ENCODE data around the gene AP4B1.

The AP4B1 gene

DNA sequence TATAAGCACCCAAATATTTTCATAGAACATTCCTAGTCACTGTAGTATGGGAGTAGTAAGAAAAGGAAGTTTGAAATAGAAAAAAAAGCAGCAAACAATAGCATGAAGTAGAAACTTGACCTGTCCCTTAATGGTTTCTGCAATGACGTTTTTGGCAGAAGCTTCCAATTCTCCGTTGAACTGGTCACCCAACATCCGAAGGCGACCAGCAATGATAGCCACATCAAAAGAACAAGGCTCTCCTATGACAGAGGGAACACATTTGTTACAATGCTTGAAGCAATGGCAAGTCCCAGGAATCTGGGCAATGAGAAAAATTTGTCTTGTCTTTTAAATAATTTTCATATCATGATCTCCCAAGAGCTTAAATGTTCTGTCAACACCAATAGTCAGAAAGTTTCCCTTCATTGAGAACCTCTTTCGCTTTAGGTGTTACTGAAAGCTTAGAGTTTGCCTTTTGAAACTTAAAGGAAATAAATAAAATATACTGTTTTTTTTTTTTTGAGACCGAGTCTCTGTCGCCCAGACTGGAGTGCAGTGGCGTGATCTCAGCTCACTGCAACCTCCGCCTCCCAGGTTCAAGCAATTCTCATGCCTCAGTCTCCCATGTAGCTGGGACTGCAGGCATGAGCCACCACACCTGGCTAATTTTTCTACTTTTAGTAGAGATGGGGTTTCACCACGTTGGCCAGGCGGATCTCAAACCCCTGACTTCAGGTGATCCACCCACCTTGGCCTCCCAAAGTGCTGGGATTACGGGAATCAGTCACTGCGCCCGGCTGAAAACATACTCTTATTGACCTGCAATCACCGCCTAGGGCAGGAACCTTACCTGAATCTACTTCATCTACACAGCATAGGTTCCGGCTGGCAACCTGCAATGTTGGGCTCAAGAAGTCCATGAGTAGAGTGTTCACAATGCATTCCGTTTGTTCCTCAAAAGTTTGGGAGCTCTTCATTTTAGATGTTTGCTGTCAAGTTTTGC is 17.9 kb downstream of the AP4B1 start (continued):
- TF ChIP-seq ZNF843 (tag by site-specific recombination; IDR thresholded peaks at IDR 0.05) (no peak), BCL11A (tag by site-specific recombination; IDR thresholded peaks at IDR 0.05; ENCODE audit: low read depth) (no peak), ZNF132 (tag by site-specific recombination; IDR thresholded peaks at IDR 0.05; ENCODE audit: borderline replicate concordance) (no peak), ZNF837 (tag by site-specific recombination; IDR thresholded peaks at IDR 0.05) (no peak), ZNF76 (tag by site-specific recombination; IDR thresholded peaks at IDR 0.05; ENCODE audit: borderline replicate concordance, low read depth) (no peak)
- TF ChIP-seq, protein P1, sequence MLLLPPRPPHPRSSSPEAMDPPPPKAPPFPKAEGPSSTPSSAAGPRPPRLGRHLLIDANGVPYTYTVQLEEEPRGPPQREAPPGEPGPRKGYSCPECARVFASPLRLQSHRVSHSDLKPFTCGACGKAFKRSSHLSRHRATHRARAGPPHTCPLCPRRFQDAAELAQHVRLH (tag by site-specific recombination; IDR thresholded peaks at IDR 0.05): no peak
- TF ChIP-seq, protein P2, sequence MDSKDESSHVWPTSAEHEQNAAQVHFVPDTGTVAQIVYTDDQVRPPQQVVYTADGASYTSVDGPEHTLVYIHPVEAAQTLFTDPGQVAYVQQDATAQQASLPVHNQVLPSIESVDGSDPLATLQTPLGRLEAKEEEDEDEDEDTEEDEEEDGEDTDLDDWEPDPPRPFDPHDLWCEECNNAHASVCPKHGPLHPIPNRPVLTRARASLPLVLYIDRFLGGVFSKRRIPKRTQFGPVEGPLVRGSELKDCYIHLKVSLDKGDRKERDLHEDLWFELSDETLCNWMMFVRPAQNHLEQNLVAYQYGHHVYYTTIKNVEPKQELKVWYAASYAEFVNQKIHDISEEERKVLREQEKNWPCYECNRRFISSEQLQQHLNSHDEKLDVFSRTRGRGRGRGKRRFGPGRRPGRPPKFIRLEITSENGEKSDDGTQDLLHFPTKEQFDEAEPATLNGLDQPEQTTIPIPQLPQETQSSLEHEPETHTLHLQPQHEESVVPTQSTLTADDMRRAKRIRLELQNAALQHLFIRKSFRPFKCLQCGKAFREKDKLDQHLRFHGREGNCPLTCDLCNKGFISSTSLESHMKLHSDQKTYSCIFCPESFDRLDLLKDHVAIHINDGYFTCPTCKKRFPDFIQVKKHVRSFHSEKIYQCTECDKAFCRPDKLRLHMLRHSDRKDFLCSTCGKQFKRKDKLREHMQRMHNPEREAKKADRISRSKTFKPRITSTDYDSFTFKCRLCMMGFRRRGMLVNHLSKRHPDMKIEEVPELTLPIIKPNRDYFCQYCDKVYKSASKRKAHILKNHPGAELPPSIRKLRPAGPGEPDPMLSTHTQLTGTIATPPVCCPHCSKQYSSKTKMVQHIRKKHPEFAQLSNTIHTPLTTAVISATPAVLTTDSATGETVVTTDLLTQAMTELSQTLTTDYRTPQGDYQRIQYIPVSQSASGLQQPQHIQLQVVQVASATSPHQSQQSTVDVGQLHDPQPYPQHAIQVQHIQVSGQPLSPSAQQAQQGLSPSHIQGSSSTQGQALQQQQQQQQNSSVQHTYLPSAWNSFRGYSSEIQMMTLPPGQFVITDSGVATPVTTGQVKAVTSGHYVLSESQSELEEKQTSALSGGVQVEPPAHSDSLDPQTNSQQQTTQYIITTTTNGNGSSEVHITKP (tag by site-specific recombination; IDR thresholded peaks at IDR 0.05): no peak
- TF ChIP-seq, protein P3, sequence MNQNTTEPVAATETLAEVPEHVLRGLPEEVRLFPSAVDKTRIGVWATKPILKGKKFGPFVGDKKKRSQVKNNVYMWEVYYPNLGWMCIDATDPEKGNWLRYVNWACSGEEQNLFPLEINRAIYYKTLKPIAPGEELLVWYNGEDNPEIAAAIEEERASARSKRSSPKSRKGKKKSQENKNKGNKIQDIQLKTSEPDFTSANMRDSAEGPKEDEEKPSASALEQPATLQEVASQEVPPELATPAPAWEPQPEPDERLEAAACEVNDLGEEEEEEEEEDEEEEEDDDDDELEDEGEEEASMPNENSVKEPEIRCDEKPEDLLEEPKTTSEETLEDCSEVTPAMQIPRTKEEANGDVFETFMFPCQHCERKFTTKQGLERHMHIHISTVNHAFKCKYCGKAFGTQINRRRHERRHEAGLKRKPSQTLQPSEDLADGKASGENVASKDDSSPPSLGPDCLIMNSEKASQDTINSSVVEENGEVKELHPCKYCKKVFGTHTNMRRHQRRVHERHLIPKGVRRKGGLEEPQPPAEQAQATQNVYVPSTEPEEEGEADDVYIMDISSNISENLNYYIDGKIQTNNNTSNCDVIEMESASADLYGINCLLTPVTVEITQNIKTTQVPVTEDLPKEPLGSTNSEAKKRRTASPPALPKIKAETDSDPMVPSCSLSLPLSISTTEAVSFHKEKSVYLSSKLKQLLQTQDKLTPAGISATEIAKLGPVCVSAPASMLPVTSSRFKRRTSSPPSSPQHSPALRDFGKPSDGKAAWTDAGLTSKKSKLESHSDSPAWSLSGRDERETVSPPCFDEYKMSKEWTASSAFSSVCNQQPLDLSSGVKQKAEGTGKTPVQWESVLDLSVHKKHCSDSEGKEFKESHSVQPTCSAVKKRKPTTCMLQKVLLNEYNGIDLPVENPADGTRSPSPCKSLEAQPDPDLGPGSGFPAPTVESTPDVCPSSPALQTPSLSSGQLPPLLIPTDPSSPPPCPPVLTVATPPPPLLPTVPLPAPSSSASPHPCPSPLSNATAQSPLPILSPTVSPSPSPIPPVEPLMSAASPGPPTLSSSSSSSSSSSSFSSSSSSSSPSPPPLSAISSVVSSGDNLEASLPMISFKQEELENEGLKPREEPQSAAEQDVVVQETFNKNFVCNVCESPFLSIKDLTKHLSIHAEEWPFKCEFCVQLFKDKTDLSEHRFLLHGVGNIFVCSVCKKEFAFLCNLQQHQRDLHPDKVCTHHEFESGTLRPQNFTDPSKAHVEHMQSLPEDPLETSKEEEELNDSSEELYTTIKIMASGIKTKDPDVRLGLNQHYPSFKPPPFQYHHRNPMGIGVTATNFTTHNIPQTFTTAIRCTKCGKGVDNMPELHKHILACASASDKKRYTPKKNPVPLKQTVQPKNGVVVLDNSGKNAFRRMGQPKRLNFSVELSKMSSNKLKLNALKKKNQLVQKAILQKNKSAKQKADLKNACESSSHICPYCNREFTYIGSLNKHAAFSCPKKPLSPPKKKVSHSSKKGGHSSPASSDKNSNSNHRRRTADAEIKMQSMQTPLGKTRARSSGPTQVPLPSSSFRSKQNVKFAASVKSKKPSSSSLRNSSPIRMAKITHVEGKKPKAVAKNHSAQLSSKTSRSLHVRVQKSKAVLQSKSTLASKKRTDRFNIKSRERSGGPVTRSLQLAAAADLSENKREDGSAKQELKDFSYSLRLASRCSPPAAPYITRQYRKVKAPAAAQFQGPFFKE (tag by site-specific recombination; IDR thresholded peaks at IDR 0.05; ENCODE audit: borderline replicate concordance): no peak
- TF ChIP-seq, protein P4, sequence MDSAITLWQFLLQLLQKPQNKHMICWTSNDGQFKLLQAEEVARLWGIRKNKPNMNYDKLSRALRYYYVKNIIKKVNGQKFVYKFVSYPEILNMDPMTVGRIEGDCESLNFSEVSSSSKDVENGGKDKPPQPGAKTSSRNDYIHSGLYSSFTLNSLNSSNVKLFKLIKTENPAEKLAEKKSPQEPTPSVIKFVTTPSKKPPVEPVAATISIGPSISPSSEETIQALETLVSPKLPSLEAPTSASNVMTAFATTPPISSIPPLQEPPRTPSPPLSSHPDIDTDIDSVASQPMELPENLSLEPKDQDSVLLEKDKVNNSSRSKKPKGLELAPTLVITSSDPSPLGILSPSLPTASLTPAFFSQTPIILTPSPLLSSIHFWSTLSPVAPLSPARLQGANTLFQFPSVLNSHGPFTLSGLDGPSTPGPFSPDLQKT (IDR thresholded peaks at IDR 0.05; ENCODE audit: borderline replicate concordance, low read depth, low read length): no peak
- TF ChIP-seq, protein P5, sequence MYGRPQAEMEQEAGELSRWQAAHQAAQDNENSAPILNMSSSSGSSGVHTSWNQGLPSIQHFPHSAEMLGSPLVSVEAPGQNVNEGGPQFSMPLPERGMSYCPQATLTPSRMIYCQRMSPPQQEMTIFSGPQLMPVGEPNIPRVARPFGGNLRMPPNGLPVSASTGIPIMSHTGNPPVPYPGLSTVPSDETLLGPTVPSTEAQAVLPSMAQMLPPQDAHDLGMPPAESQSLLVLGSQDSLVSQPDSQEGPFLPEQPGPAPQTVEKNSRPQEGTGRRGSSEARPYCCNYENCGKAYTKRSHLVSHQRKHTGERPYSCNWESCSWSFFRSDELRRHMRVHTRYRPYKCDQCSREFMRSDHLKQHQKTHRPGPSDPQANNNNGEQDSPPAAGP (tag by site-specific recombination; IDR thresholded peaks at IDR 0.05): no peak
- TF ChIP-seq, protein P6, sequence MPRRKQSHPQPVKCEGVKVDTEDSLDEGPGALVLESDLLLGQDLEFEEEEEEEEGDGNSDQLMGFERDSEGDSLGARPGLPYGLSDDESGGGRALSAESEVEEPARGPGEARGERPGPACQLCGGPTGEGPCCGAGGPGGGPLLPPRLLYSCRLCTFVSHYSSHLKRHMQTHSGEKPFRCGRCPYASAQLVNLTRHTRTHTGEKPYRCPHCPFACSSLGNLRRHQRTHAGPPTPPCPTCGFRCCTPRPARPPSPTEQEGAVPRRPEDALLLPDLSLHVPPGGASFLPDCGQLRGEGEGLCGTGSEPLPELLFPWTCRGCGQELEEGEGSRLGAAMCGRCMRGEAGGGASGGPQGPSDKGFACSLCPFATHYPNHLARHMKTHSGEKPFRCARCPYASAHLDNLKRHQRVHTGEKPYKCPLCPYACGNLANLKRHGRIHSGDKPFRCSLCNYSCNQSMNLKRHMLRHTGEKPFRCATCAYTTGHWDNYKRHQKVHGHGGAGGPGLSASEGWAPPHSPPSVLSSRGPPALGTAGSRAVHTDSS (tag by site-specific recombination; IDR thresholded peaks at IDR 0.05): no peak
- TF ChIP-seq, protein P7, sequence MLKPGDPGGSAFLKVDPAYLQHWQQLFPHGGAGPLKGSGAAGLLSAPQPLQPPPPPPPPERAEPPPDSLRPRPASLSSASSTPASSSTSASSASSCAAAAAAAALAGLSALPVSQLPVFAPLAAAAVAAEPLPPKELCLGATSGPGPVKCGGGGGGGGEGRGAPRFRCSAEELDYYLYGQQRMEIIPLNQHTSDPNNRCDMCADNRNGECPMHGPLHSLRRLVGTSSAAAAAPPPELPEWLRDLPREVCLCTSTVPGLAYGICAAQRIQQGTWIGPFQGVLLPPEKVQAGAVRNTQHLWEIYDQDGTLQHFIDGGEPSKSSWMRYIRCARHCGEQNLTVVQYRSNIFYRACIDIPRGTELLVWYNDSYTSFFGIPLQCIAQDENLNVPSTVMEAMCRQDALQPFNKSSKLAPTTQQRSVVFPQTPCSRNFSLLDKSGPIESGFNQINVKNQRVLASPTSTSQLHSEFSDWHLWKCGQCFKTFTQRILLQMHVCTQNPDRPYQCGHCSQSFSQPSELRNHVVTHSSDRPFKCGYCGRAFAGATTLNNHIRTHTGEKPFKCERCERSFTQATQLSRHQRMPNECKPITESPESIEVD (tag by site-specific recombination; IDR thresholded peaks at IDR 0.05): no peak
